Measurements from ENCODE around the gene FBXL16. TPM values are rescaled to one million over a fixed set of nuclear protein-coding genes. Genes with fewer than 3 reads are reported as not detected.
A peak's percentile ranks its signal among the peaks of the same experiment; 100 is the strongest.

The FBXL16 gene
- total RNA-seq, 1 experiment from 2014 or later: 1.1 TPM

DNA sequence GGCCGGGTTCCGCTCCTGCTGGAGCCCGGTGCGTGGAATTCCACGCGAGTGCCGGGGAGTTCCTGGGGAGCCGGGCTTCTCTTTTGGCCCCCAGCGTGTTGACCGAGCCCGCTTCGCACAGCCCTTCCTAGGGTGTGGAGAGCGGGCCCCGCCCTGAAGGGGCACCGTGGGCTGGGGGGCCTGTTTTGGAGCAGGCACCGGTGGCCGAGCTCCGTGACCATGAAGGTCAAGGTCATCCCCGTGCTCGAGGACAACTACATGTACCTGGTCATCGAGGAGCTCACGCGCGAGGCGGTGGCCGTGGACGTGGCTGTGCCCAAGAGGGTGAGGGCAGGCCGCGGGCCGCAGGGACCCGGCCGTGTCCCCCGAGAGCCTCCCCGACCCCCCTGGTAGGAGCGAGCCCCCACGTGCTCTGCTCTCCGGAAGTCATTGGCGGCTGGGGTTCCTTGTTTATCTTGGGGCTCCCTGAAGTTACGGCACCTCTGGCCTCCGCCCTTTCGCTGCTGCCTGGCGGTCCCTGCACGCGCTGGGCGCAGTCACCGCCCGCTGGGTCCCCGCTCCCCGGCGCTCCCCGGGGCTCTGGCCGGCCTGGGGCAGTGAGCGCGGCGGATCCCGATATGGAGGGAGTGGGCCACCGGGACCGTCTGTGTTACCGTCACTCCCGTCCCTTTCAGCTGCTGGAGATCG is 21.8 kb upstream of the FBXL16 start:
- intact Hi-C loops (cut with micrococcal nuclease; ENCODE audit: unreplicated experiment): no loop called here
- no peaks in the 10 kb centered on the region for H3K9me3 ChIP-seq (ENCODE audit: low read depth, low read length, poor library complexity, severe bottlenecking)
- no peaks in the 10 kb centered on the region for H3K27me3 ChIP-seq (replicated peaks; ENCODE audit: insufficient read depth, low read depth, low read length, poor library complexity)
- ChIA-PET POLR2A (ENCODE audit: low non-redundant PET) (no interaction called here), CTCF (interaction anchor here (0.8 kb wide), 1 partner anchor 11 kb away, joined by 5 read pairs; no protein-coding TSS in a partner anchor)
- peak overlapping the region; percentile 52 for H3K4me3 ChIP-seq (ENCODE audit: low read depth, low read length, poor library complexity, severe bottlenecking)
- H3K27ac ChIP-seq (ENCODE audit: low read depth, low read length, poor library complexity, severe bottlenecking): no peak overlapping the region
- BruUV-seq (replicated peaks): no TSS peak
- DNase-seq (ENCODE audit: low spot score): no peak
- peaks cover 10% of the 10 kb centered on the region for H3K4me1 ChIP-seq (ENCODE audit: insufficient read depth, low read length, poor library complexity, severe bottlenecking)
- TF ChIP-seq EZH2 (IDR thresholded peaks at IDR 0.05; ENCODE audit: borderline replicate concordance, low read depth, low read length, poor library complexity, severe bottlenecking): no peak
- TF ChIP-seq, protein P1, sequence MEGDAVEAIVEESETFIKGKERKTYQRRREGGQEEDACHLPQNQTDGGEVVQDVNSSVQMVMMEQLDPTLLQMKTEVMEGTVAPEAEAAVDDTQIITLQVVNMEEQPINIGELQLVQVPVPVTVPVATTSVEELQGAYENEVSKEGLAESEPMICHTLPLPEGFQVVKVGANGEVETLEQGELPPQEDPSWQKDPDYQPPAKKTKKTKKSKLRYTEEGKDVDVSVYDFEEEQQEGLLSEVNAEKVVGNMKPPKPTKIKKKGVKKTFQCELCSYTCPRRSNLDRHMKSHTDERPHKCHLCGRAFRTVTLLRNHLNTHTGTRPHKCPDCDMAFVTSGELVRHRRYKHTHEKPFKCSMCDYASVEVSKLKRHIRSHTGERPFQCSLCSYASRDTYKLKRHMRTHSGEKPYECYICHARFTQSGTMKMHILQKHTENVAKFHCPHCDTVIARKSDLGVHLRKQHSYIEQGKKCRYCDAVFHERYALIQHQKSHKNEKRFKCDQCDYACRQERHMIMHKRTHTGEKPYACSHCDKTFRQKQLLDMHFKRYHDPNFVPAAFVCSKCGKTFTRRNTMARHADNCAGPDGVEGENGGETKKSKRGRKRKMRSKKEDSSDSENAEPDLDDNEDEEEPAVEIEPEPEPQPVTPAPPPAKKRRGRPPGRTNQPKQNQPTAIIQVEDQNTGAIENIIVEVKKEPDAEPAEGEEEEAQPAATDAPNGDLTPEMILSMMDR (conservative IDR thresholded peaks at IDR 0.05; ENCODE audit: low read depth, low read length): no peak
- no peaks in the 10 kb centered on the region for H3K36me3 ChIP-seq (ENCODE audit: insufficient read depth, low read length, poor library complexity, severe bottlenecking)

DNA sequence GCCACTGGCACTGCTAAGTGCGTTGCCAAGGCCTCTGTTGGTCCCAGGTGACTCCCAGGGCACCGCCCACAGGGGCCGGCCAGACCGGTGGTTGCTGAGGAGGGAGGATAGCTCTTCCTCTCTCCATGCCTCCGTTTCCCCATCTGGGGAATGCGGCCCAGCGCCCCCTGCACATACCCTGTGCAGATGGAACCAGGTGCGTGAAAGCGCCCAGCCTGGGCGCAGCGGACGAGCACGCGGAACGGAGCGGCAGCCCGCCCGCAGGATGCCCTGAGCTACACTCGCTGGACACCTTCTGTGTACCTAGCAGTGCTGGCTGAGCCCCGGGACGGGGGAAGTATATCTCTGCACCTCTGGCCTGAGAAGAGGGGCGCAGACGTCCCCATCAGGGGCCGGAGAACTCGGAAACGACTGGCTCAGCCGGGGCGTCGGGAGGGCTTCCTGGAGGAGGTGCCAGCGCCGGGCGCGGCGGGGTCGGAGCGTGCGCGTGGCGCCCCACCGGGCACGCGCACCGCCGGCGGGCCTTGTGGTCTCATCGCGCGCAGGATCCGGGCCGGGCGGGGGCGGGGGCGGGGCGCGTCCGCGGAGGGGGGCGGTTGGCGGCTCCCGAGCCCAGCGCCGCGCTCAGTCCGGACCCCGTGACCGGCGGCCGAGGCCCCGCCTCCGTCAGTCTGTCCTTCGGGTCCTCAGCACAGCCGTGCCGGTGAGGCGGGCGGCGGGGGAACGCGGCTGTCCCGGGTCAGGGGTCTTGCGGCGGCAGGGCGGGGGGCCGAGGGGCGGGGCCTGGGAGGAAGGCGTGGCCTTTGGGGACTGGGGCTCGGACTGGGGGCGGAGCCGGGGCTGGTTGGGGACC is 21.1 kb upstream of the FBXL16 start, which contains the start of the genes CCDC78 and HAGHL:
Gene CCDC78 (minus strand): TSS at position 6 of the 853 bp plus-strand sequence. CDS start 76 bp downstream, outside the sequence.
Gene HAGHL (plus strand): TSS at position 669 of the 853 bp plus-strand sequence. CDS start 404 bp downstream, outside the sequence.
- Histone ChIP-seq H3K4me1 (ENCODE audit: insufficient read depth, low read length, poor library complexity, severe bottlenecking) (peaks cover 10% of the 10 kb centered on the region), H3K36me3 (ENCODE audit: insufficient read depth, low read length, poor library complexity, severe bottlenecking) (no peaks in the 10 kb centered on the region), H3K27ac (ENCODE audit: low read depth, low read length, poor library complexity, severe bottlenecking) (no peak within 1 kb of the TSS), H3K27me3 (replicated peaks; ENCODE audit: insufficient read depth, low read depth, low read length, poor library complexity) (no peaks in the 10 kb centered on the region), H3K4me3 (ENCODE audit: low read depth, low read length, poor library complexity, severe bottlenecking) (peak within 1 kb of the TSS; percentile 52), H3K9me3 (ENCODE audit: low read depth, low read length, poor library complexity, severe bottlenecking) (no peaks in the 10 kb centered on the region)
- ChIA-PET CTCF (interaction anchor here (0.6 kb wide), 1 partner anchor 73 kb away, joined by 3 read pairs; no protein-coding TSS in a partner anchor), POLR2A (ENCODE audit: low non-redundant PET) (no interaction called here)
- BruUV-seq (replicated peaks): no TSS peak
- TF ChIP-seq, protein P1 (conservative IDR thresholded peaks at IDR 0.05; ENCODE audit: low read depth, low read length): no peak
- TF ChIP-seq EZH2 (IDR thresholded peaks at IDR 0.05; ENCODE audit: borderline replicate concordance, low read depth, low read length, poor library complexity, severe bottlenecking): no peak
- DNase-seq (ENCODE audit: low spot score): peak; percentile 53
- intact Hi-C loops (cut with micrococcal nuclease; ENCODE audit: unreplicated experiment): no loop called here

DNA sequence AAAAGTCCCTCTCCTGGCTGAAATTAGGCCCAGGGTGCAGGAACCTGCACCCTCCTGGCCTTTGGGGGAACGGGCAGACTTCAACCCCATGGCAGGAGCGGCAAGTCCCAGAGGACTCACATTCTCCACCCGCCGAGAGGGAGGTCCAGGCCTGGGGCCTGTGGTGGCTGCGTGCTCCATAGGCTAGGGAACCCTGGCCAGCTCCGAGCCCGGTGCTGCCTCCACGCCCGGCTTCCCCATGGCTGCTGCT is 20.5 kb upstream of the FBXL16 start:
- POLR2A ChIA-PET (ENCODE audit: low non-redundant PET): no interaction called here
- Histone ChIP-seq H3K9me3 (ENCODE audit: low read depth, low read length, poor library complexity, severe bottlenecking) (no peaks in the 10 kb centered on the region), H3K36me3 (ENCODE audit: insufficient read depth, low read length, poor library complexity, severe bottlenecking) (no peaks in the 10 kb centered on the region), H3K27me3 (replicated peaks; ENCODE audit: insufficient read depth, low read depth, low read length, poor library complexity) (no peaks in the 10 kb centered on the region), H3K4me3 (ENCODE audit: low read depth, low read length, poor library complexity, severe bottlenecking) (no peak overlapping the region), H3K4me1 (ENCODE audit: insufficient read depth, low read length, poor library complexity, severe bottlenecking) (peaks cover 10% of the 10 kb centered on the region), H3K27ac (ENCODE audit: low read depth, low read length, poor library complexity, severe bottlenecking) (no peak overlapping the region)
- intact Hi-C loops (cut with micrococcal nuclease; ENCODE audit: unreplicated experiment): no loop called here
- no peak for TF ChIP-seq EZH2 (IDR thresholded peaks at IDR 0.05; ENCODE audit: borderline replicate concordance, low read depth, low read length, poor library complexity, severe bottlenecking)
- TF ChIP-seq, protein P1 (conservative IDR thresholded peaks at IDR 0.05; ENCODE audit: low read depth, low read length): no peak
- no TSS peak for BruUV-seq (replicated peaks)
- DNase-seq (ENCODE audit: low spot score): no peak
- CTCF ChIA-PET: interaction anchor here (0.6 kb wide), 1 partner anchor 73 kb away, joined by 3 read pairs; no protein-coding TSS in a partner anchor

All from A673 (cell line).